C1 segment of cervical spinal cord (tissue), 14 donors: ENCODE measurements around the gene LGI4.
A peak's percentile ranks its signal among the peaks of the same experiment; 100 is the strongest.

Experiments used
- DNase-seq, 14 donors: peaks; one replicate each; lab custom pipeline; 2025; lab: John Stamatoyannopoulos, UW

Gene LGI4

GRCh38 chr19:35124098-35125060 is 10.5 kb downstream of the LGI4 start:
- DNase-seq: peak; percentile 44 to 97 (median 92)

- DNase-seq: peak in 7 of 14 donors; percentile 28 to 61 (median 38)
Measured at GRCh38 chr19:35123573-35123972, 11.3 kb downstream of the LGI4 start.

GRCh38 chr19:35122687-35123551 is 11.9 kb downstream of the LGI4 start:
- DNase-seq: no peak

- no peak for DNase-seq
Measured at GRCh38 chr19:35120898-35121297, 14.0 kb downstream of the LGI4 start.

- DNase-seq: peak in 3 of 14 donors; percentile 6 to 65 (median 15)
Measured at GRCh38 chr19:35120492-35120891, 14.4 kb downstream of the LGI4 start.

GRCh38 chr19:35119578-35120155 is 15.2 kb downstream of the LGI4 start:
- DNase-seq: no peak

GRCh38 chr19:35119091-35119490 is 15.8 kb downstream of the LGI4 start:
- no peak for DNase-seq

GRCh38 chr19:35118268-35119020 is 16.4 kb downstream of the LGI4 start:
- DNase-seq: no peak

GRCh38 chr19:35117799-35118198 is 17.1 kb downstream of the LGI4 start:
- no peak for DNase-seq

GRCh38 chr19:35117116-35117515 is 17.7 kb downstream of the LGI4 start:
- no peak for DNase-seq

- DNase-seq: peak in 1 of 14 donors; percentile 31
Measured at GRCh38 chr19:35116072-35116801, 18.6 kb downstream of the LGI4 start.

- DNase-seq: peak in 13 of 14 donors; percentile 54 to 92 (median 84)
Measured at GRCh38 chr19:35115177-35115951, 19.5 kb downstream of the LGI4 start, which contains the start of gene FXYD3. Gene FXYD3 (plus strand): TSS chr19:35115823. CDS start chr19:35119377, 3,554 bp downstream.

GRCh38 chr19:35114353-35115176 is 20.3 kb downstream of the LGI4 start:
- DNase-seq: peak in 12 of 14 donors; percentile 56 to 93 (median 86)

GRCh38 chr19:35112995-35113688 is 21.7 kb downstream of the LGI4 start:
- DNase-seq: no peak

GRCh38 chr19:35110974-35111373 is 23.9 kb downstream of the LGI4 start:
- no peak for DNase-seq

GRCh38 chr19:35109395-35110112 is 25.3 kb downstream of the LGI4 start:
- peak in 11 of 14 donors; percentile 11 to 85 (median 56) for DNase-seq

GRCh38 chr19:35108730-35109129 is 26.1 kb downstream of the LGI4 start:
- no peak for DNase-seq
